ENCODE measurements around the gene ZNF326.
"Not testable (repeated sequence)": the region's sequence is repeated elsewhere in the genome, so short reads cannot be mapped to it uniquely, and the experiment has no call there.

ZNF326 gene

DNA sequence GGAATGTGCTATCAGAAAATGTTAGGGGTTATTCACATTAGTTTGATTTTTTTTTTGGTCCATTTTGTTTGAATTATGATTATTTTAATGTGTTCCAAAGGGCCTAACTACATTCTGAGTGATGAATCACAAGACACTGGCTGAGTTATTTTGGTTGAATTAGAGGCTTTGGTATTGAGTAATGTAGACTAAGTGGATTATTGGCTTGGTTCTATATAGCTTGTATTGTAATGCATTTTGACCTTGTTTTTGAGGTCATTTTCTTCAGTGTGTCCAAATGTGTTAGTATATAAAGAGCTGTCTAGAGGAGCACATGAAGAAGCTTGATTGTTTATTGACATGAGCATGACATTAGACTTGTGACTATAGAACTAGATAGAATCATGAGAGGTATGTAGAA lies 3.4 kb downstream of the ZNF326 start:
- no peak for DNase-seq

DNA sequence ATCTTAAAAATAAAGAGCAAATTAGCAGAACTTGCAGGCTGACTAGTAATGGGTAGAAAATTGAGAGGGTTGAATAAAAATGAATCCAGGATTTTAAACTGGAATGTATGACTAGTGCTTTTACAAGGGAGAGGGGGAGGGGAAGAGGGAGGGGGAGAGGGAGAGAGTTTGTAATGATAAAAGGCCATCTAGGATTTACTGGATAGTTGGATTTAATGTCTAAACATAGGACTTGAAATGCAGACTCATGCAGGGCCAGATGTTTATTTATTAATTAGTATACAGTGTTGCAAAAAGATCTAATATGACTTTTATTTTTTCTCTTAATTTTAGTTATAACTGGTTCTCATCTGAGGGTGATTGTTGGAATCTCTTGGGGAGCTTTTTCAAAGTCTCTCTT lies 4.3 kb downstream of the ZNF326 start:
- no peak for DNase-seq

- DNase-seq = no peak
Measured at GRCh38 chr1:89999628-90000027, 4.7 kb downstream of the ZNF326 start.

- DNase-seq = no peak
Measured at GRCh38 chr1:90000934-90001676, 6.2 kb downstream of the ZNF326 start.

GRCh38 chr1:90007979-90008404 lies 13.1 kb downstream of the ZNF326 start:
- DNase-seq = no peak

- DNase-seq = no peak
Measured at GRCh38 chr1:90012300-90012699, 17.4 kb downstream of the ZNF326 start.

DNA sequence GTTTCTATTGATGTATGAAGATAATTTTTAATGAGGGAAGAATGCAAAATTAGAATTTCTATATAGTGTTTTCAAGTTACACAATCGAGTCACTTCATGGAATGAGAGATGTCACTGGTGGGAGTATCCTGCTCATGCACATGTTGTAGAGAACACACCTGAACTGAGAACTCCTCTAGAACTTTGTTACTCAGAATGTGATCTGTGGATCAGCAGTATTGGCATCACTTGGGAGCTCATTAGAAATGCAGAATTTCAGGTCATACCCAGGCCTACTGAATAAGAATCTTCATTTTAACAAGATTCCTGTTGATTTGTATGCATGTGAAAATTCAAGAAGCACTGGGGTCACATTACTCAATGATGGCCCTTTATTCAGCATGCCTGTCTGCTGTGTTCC lies 28.8 kb downstream of the ZNF326 start:
- DNase-seq = no peak

DNA sequence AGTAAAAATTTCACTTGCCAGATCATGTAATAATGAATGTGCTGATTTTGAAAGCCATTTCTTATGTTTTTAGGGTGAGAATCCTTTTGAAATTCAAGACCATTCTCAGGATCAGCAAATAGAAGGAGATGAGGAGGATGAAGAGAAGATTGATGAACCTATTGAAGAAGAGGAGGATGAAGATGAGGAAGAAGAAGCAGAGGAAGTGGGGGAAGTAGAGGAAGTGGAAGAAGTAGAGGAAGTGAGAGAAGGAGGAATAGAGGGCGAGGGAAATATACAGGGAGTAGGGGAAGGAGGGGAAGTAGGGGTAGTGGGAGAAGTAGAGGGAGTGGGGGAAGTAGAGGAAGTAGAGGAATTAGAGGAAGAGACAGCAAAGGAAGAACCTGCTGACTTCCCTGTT lies 32.4 kb downstream of the ZNF326 start:
- no peak for DNase-seq

DNA sequence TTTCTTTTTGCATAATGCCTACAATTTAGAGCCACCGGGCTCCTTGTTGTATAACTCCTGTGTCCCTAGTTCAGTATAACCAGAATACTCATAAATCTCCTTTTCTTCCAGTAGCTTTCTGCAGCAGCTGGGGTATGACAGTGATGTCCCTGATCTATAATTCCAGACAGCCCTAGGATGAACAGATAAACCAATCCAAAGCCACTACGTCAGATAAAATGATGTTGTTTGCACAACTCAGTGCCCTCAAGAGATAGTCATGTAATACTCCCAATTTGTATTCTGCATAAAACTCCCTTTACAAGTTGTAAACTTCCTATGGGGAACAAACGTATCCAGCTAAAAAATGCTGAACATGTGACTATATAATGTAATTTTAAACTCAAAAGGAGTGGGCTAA lies 44.7 kb downstream of the ZNF326 start:
- DNase-seq = no peak

DNA sequence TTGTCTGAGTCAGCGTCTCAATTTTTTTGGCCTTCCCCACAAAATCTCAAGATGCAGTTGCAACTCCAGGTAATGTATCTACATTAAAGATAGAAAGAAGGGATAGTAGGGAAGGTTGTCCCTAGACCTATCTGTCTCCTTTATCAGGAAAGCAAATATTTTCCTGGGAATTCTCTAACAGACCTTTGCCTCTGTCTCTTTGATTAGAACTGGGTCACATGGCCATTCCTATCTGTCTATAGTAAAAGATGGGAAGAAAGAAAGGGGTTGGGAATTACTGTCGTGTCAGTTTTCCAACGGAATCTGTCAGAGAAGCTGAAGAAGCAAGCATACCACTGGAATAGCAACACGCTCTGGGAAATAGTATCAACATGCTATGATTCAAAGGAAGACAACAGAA lies 48.7 kb downstream of the ZNF326 start:
- no peak for DNase-seq

DNA sequence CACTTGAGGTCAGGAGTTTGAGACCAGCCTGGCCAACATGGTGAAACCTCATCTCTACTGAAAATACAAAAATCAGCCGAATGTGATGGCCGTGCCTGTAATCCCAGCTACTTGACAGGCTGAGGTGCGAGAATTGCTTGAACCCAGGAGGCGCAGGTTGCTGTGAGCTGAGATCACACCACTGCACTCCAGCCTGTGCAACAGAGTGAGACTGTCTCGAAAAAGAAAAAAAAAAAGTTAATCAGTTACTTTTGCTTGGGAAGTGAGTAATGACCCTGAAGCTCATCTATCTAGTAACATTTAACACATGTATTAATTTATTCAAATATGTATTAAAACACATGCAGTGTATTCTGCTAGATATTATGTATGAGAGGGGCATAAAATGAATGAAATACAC lies 49.4 kb downstream of the ZNF326 start:
- DNase-seq = no peak

DNA sequence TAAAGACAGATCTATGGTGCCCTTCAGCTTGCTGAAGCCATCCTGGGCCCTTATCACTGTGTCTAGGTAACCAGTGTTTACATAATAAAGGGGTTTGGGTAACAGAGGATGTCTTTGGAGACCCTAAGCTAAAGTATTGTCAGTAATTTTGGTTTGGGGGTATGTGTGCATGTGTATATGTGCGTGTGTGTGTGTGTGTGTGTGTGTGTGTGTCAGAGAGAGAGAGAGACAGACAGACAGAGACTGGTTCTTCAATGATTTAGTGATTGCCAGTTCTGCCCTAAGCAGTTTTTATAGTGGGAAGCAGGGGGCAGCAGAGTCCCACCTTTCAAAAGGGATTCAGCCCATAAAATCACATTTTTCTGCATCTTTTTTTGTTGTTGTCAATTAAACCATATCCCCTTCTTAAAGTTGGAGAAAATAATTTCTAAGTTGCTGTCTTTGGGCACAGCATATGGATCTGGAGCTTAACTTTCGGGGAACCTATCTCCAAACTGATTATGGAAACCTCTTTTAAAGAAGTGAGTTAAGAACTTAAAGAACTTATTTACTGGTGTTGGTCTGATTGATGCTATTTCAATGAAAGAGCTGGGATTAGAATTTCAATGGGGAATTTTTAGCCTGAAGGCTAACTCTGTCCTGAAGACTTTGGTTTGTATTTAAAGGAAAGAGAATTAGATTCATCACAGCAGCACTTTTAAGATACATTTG lies 51.1 kb downstream of the ZNF326 start:
- peak; percentile 8 for DNase-seq

- peak; percentile 21 for DNase-seq
Measured at GRCh38 chr1:90046635-90047034, 51.7 kb downstream of the ZNF326 start.

- no peak for DNase-seq
Measured at GRCh38 chr1:90048043-90048442, 53.1 kb downstream of the ZNF326 start.

DNA sequence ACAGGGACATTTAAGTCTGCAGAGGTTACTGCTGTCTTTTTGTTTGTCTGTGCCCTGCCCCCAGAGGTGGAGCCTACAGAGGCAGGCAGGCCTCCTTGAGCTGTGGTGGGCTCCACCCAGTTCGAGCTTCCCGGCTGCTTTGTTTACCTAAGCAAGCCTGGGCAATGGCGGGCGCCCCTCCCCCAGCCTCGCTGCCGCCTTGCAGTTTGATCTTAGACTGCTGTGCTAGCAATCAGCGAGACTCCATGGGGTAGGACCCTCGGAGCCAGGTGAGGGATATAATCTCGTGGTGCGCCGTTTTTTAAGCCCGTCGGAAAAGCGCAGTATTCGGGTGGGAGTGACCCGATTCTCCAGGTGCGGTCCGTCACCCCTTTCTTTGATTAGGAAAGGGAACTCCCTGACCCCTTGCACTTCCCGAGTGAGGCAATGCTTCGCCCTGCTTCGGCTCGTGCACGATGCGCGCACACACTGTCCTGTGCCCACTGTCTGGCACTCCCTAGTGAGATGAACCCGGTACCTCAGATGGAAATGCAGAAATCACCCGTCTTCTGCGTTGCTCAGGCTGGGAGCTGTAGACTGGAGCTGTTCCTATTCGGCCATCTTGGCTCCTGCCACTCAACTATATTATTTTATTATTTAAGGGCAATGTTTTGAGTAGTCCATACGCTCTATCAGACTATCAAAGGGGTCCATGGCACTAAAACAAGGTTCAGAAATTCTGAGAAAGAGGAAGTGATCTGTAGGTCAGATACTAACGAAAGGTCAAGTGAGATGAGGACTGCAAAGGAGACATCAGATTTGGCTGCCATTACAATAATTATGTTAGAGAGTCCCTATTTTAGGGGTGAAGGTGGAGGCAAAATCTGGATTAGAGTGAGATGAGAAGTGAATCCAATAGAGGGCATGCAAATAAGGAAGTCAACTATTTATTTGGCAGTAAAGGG lies 68.1 kb downstream of the ZNF326 start:
- DNase-seq = not testable (repeated sequence)

DNA sequence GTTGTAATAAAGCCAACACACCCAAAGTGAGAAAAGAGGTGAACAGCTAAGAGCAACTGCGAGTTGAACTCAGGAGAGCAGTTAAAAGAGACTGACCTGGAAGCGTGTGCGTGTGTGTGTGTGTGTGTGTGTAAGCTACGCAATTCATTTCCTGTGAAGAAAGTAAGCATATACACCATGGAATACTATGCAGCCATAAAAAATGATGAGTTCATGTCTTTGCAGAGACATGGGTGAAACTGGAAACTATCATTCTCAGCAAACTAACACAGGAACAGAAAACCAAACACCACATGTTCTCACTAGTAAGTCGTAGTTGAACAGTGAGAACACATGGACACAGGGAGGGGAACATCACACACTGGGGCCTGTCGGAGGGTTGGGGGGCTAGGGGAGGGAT lies 69.2 kb downstream of the ZNF326 start:
- DNase-seq = not testable (repeated sequence)

GRCh38 chr1:90067194-90067931 lies 72.5 kb downstream of the ZNF326 start:
- no peak for DNase-seq

DNA sequence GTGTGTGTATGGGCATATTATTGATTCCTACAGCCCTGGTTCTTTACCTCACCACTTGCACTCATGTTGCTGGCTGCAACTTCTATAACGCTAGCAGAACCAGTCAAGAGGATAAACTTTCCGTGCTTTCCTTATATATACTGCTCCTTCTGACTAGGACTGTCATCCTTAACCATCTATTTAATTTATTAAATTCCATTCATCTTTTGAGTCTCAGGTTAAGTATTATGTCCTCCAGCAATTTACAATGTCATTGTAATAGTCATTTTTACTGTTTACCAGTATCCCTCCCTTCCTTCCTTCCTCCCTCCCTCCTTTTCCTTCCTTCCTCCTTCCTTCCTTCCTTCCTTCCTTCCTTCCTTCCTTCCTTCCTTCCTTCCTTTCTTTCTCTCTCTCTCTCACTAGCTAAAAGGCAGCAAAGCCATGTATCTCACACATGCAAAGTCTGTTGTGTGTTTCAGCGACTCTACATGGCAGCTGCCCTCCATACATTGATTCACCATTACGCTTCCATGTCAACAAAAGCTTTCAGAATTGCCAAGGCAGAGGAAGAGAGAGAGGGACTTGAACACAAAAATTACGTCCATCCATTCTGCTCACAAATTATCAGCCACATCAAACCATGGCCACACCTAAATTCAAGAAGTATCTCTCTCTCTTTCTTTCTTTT lies 73.8 kb downstream of the ZNF326 start:
- DNase-seq = no peak

DNA sequence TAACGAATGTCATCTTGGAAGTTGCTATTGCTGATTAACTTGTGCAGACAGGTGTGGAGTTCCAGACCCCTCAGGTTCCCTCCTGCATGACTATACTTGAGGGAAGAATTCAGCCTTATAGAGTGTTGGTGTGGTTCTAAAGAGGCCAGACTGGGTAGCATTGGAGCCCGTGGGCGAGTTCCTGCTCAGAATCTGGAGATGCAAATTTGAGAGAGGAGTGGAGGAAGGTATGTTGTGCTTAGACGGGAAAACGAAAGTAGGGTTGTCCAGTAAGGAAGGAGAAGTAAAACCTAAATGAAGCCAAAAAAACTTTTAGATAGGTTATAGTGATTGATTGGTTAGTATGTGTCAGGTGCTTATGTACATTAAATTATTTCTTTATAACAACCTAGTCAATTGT lies 79.2 kb downstream of the ZNF326 start:
- no peak for DNase-seq

GRCh38 chr1:90074566-90074965 lies 79.7 kb downstream of the ZNF326 start:
- DNase-seq = no peak

DNA sequence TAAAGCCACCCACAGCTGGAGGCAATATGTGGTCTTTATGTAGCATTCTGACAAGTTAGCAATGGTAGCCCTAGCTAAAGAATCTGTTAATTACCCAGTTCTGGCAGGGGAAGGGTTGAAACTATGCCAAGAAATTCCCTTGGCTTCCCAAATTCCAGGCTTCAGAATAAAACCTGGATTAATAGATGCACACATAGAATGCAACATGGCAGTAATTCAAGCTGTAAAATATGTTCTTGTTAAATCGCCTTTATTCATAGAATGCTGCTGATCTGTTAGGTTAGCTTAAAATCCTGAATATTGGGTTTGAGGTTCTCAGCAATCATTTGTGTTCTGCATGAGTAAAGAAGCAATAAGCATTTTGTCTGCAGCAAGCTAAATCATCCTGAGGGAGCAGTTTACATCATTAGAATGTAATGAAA lies 80.1 kb downstream of the ZNF326 start:
- no peak for DNase-seq

- DNase-seq = no peak
Measured at GRCh38 chr1:90083995-90084394, 89.1 kb downstream of the ZNF326 start.
